Occipital lobe (tissue), 2 donors: ENCODE results near the gene PPIA. TPM values are rescaled to one million over a fixed set of nuclear protein-coding genes. Genes with fewer than 3 reads are reported as not detected.
A peak's percentile ranks its signal among the peaks of the same experiment; 100 is the strongest.
"Not testable (repeated sequence)": the region's sequence is repeated elsewhere in the genome, so short reads cannot be mapped to it uniquely, and the experiment has no call there.

Source experiments
- DNase-seq: peaks from one replicate; lab custom pipeline; 2025; lab: John Stamatoyannopoulos, UW
- total RNA-seq: library from RNA; depleted of rRNA; stranded (reverse); fragments of >200 nt; gene quantifications from one replicate; pipeline ENCODE4 v1.2.3, GENCODE V29; 2014

The PPIA gene
- total RNA-seq, 1 donor from 2014 or later: 882 TPM

DNA sequence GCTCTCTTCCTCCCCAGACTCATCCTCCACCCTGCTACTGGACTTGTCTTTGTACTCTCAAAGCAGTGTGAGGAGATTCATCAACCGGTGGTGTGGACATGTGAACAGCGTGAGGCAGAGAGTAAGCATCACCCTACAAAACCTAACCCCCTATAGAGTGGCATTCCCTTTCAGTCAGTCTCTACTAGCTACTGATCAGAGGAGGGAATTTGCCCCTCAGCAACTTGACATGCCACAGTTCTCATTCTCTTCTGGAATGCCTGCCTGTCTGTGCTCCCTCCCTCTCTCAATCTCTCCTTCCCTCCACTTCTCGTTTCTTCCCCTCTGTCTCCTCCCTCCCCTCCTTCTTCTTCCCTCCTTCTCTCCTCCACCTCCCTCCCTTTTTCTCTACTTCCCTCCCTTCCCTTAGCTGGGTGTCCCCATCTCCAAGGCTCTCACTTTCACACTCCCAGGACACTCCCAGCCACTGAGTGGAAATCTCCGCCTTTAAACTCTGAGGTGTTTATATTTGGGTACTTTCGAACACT, 26.8 kb downstream of the PPIA start:
- DNase-seq: no peak

DNA sequence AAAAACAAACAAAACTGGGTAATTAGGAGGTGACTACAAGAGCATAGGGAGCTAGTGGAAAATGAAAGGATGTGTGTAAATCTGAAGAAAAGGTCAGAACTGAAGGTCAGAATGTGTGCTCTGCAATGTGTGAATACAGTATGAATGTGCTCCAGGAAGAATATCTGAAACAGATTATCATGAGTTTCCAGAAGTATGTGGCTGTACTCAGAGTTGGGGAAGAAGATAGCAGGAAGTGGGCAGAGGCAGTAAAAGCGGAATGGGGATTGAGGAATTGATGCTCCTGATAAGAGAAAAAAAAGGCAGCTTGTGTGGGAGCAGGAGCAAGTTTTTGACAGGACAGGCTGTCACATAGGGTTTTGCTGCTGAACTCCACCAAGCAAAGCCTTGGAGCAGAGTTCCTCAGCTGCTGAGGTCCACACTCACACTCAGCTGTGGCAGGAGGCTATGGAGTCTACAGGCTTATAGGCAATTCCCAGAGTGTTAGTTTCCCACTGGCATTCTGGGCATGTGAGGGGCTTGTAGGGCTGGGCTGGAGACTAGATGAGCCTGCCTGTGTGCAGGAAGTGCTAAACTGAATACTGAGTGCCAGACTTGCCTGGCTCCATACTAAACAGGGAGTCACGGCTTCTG, 28.5 kb downstream of the PPIA start:
- DNase-seq: no peak

DNA sequence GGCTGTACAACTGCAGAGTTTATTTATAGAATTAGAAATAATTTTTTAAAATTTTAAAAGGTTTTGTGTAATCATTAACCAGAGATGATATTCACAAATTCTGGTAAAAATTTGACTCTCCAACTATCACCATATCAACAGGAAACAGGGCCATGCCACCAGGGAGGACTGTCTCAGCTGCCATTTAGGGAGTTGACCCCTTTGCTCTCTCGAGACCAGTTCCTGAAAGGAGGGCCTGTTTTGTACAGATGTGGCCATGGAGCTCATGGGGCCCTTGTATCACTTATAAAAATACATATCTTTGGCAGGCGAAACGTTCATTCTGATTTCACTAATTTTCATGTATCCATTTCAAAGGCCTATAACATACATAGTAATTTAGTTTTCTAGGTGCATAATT, 31.1 kb downstream of the PPIA start:
- DNase-seq: no peak

- DNase-seq: no peak
These were observed 42.3 kb downstream of the PPIA start for GRCh38 chr7:44838751-44839150.

DNA sequence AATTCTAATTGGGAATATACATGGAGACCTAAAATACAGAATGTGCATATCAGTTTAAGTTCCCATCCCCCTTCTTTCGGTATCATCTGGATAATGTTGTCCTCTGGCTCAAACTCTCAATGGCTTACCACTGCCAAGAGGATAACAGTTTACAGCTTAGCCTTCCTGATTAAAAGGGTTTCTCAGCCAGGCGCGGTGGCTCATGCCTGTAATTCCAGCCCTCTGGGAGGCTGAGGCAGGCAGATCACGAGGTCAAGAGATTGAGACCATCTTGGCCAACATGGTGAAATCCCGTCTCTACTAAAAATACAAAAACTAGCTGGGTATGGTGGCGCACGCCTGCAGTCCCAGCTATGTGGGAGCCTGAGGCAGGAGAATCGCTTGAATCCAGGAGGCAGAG, 46.2 kb downstream of the PPIA start:
- not testable (repeated sequence) for DNase-seq

DNA sequence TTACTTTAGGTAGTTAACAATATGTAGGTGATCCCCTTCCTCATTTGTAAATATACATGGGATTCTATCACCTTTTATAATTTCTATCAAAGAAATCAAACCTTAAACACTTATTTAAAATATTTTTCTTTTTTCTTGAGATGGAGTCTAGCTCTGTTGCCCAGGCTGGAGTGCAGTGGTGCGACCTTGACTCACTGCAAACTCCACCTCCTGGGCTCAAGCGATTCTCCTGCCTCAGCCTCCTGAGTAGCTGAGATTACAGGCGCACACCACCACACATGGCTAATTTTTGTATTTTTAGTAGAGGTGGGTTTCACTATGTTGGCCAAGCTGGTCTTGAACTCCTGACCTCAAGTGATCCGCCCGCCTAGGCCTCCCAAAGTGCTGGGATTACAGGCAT, 47.0 kb downstream of the PPIA start:
- DNase-seq: not testable (repeated sequence)

GRCh38 chr7:44845451-44845850, 49.0 kb downstream of the PPIA start:
- no peak for DNase-seq

DNA sequence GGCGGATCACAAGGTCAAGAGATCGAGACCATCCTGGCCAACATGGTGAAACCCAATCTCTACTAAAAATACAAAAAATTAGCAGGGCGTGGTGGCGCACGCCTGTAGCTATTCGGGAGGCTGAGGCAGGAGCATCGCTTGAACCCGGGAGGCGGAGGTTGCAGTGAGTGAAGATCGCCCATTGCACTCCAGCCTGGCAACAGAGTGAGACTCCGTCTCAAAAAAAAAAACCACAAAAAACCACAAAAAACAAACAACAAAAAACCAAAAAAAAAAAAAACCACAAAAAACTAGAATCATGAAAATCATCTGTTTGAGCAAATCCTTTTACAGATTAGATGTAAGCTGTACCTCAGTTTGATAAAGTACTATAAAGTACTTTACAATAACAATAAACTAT, 49.9 kb downstream of the PPIA start:
- DNase-seq: not testable (repeated sequence)

GRCh38 chr7:44846816-44847508, 50.5 kb downstream of the PPIA start:
- no peak for DNase-seq

DNA sequence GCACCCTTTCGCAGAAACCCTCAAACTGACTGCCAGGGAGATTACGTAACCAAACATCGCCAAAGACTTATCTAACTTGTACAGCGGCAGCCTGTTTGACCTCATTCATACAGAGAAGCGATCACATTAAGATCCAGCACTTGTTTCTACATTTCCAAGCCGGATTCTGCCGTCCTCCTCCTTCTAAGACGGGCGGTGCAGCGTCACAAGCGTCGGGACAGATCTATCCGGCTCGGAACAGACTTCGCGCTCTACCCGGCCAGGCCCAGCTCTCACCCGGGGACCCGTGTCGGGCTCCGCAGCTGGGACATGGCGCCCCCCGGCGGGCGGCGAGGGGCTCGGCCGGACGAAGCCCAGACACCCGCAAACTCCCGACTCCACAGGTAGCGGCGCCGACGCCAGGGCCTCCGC, 51.0 kb downstream of the PPIA start:
- DNase-seq: peak; percentile 85

DNA sequence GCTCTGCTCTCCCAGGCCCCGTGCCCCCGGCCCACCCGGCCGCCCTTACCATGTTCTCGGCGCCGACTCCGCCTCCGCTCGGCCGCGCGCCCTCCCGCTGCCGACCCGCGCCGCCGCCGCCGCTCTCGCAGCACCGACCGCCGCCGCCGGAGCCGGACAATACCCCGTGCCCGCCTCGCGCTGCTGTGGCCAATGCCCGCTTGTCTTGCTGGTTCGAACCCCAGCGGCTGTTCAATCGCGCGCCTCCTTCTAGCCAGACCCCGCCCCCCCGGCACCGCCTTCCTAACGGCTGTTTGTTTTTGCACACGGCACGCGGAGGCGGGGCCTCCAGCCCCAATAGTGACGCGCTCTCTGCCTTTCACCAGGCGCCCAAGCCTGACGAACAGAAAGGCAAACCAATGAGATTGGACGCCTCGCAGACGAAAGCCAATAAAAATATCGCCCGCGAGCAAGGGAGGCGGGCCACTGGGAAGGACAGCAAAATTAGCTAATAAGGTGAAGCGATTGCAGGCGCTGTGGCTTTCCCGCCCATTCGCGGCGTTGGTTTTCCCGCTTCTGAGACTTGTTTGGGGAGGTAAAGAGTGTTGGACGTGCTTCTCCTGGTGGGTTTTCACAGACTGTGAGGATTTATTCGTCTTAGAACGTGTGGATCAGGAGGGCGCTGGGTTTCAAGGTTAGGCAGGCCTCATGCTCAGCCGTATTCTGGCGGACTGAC, 51.6 kb downstream of the PPIA start, which contains the start of gene H2AZ2:
Gene H2AZ2, minus strand, starts transcription at position 168 of the 715 bp plus-strand sequence. Its CDS starts 116 bp downstream, at position 52.
- peak; percentile 99 for DNase-seq

GRCh38 chr7:44849259-44849884, 52.9 kb downstream of the PPIA start:
- no peak for DNase-seq

DNA sequence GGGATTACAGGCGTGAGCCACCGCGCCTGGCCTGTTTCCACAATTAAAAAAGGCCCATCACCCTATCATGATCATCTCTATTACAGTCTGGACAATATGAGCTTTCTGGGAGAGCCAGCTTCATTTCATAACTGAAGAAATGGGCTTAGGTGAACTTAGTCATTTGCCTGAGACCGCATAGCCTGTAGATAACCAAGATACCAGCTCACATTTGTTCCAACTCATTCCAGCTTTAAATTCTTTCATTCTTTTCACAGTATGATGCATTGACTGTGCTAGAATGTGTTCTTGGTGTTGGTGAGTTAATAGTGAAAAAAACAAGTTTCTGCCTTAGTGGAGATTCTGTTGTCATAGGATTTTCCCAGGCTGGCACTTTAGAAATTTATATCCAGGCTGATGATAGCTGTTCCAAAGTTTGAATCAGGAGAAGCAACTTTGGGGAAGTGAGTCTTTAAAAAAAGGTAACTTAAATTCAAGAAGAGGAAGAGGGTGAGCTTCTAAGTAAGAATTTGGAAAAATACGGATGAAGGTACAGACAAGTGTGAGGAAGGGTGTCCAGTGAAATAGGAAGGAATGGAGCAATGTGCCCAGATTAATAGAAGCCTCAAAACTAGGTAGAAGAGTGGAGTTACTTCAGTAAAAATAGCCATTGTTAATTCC, 53.5 kb downstream of the PPIA start:
- no peak for DNase-seq

DNA sequence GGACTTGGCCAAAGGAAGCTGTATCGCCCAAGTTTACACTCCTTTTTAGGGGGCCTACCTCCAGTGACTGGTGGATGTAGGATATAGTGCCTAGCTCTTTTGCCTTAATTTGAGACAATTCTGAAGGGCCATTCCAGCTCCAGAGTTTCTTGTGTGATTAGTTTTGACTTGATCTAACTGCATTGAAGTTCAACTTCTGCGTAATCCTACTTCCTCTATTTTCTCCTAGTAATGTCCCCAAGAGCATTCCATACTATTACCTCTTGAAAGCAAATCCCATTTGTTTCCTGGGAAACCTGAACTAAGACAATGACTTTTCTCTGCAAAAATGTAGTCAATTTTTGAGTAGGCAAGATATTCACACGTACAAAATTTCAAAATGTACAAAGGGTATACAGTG, 56.1 kb downstream of the PPIA start:
- DNase-seq: no peak

Other genes with a start within 250 kb of the PPIA start
- 46.8 TPM for gene DDX56, start 222.8 kb upstream of the PPIA start, total RNA-seq
- gene TMED4, start 214.4 kb upstream of the PPIA start, total RNA-seq: 74.2 TPM
- gene OGDH, start 190.1 kb upstream of the PPIA start, total RNA-seq: 40.9 TPM
- 12.6 TPM for gene ZMIZ2, start 47.8 kb upstream of the PPIA start, total RNA-seq
- 246 TPM for gene H2AZ2, start 51.4 kb downstream of the PPIA start, total RNA-seq
- 44.3 TPM for gene PURB, start 88.8 kb downstream of the PPIA start, total RNA-seq
- 0.47 TPM for gene MYO1G, start 182.3 kb downstream of the PPIA start, total RNA-seq
- 23.4 TPM for gene CCM2, start 203.5 kb downstream of the PPIA start, total RNA-seq